GM18907 (cell line): ENCODE data around the gene CCDC106.

Experiments used
- ATAC-seq: cut with Tn5 transposase; IDR thresholded peaks from one replicate; pipeline ENCODE4 v1.9.1; 2021; ENCODE audit warnings: mild to moderate bottlenecking, moderate library complexity; ENCODE audit not compliant: unreplicated experiment

CCDC106 gene

GRCh38 chr19:55679343-55680257, 31.6 kb downstream of the CCDC106 start:
- no peak for ATAC-seq

GRCh38 chr19:55680339-55681130, 32.5 kb downstream of the CCDC106 start:
- ATAC-seq: no peak

- ATAC-seq: no peak
These were observed 33.4 kb downstream of the CCDC106 start for GRCh38 chr19:55681131-55682092.

- no peak for ATAC-seq
These were observed 35.6 kb downstream of the CCDC106 start for GRCh38 chr19:55683449-55684261.

GRCh38 chr19:55684946-55685681, 37.1 kb downstream of the CCDC106 start:
- no peak for ATAC-seq

GRCh38 chr19:55685776-55686175, 37.8 kb downstream of the CCDC106 start:
- ATAC-seq: no peak

GRCh38 chr19:55686311-55687050, 38.5 kb downstream of the CCDC106 start:
- no peak for ATAC-seq

- no peak for ATAC-seq
These were observed 39.5 kb downstream of the CCDC106 start for GRCh38 chr19:55687281-55688201.

- ATAC-seq: no peak
These were observed 40.6 kb downstream of the CCDC106 start for GRCh38 chr19:55688422-55689218.

- no peak for ATAC-seq
These were observed 41.5 kb downstream of the CCDC106 start for GRCh38 chr19:55689411-55690108.

GRCh38 chr19:55690109-55690768, 42.2 kb downstream of the CCDC106 start:
- no peak for ATAC-seq

- ATAC-seq: no peak
These were observed 42.9 kb downstream of the CCDC106 start for GRCh38 chr19:55690769-55691545.

GRCh38 chr19:55691561-55692481, 43.8 kb downstream of the CCDC106 start:
- ATAC-seq: no peak

- ATAC-seq: no peak
These were observed 44.7 kb downstream of the CCDC106 start for GRCh38 chr19:55692681-55693081.
